Dedifferentiated amniotic fluid mesenchymal stem cell (primary cell): ENCODE measurements around the gene DDX50.

ENCODE experiments used
- DNase-seq: peaks from one replicate; pipeline ENCODE4 v3.0.0-alpha.2; 2016; ENCODE audit errors: extremely low spot score

The DDX50 gene

DNA sequence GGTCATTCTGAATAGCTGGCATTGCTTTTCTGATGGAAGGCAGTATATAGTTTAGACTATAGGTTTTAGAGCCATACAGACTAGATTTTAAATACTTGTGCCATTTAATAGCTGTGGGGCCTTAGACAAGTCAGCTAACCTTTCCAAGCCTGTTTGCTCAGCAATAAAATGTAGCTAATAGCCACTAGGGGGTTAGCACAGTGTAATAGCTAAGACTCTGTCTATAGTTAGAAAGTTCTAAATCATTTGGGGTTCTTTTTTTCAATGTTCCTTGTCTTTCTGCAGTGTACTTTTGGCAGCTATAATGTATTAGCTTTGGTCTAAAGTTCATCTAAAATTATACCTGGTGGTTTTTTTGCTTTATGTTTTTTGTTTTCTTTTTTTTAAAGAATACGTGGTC, 80.0 kb downstream of the DDX50 start:
- DNase-seq: no peak

DNA sequence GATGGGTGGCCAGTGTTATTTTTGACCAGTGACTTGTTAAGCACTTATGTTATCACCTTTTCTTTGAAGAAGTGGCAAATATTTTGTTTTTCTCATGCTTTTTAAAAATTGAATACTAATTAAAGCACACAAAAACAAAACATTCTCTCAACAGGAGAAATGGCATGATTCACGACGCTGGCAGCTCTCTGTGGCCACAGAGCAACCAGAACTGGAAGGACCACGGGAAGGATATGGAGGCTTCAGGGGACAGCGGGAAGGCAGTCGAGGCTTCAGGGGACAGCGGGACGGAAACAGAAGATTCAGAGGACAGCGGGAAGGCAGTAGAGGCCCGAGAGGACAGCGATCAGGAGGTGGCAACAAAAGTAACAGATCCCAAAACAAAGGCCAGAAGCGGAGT, 81.3 kb downstream of the DDX50 start:
- no peak for DNase-seq

DNA sequence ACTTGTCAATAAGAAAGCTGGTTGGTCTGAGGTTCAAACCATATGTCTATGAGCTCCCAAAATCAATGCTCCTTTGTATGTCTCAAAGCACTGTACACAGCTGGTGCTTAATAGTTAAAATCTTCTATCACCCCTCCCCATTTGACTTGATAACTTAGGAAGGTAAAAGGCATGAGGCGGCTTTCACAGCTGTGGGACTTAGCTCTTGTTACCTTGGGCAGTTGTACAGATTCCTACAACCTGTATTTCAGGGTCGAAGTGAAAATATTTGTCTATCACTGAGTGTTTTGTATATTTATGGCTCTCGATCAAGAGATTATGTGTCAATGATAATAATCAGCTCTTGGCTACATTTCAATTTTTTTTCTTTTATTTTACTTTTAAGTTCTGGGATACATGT, 86.5 kb downstream of the DDX50 start:
- DNase-seq: no peak

DNA sequence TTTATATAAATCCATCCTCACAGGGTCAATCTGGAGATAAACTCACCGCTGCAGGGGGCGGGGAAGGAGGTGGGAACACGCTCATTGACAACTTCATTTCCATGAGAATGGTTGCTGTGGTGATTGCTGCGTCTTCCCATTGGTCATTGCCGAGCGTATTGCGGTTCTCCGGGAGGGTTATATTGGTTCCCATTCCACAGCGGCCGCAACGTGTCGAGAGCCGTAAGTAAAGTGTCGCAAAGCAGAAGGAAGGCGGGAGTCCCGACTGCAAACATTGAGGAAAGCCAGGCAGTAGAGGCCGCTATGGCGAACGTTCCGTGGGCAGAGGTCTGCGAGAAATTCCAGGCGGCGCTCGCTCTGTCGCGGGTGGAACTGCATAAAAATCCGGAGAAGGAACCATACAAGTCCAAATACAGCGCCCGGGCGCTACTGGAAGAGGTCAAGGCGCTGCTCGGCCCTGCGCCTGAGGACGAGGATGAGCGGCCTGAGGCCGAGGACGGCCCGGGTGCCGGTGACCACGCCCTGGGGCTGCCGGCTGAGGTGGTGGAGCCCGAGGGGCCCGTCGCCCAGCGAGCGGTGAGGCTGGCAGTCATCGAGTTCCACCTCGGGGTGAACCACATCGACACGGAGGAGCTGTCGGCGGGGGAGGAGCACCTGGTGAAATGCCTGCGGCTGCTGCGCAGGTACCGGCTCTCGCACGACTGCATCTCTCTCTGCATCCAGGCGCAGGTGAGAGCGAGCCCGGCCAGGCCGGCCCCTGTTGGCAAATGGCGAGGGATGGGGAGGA, 87.6 kb downstream of the DDX50 start, which contains the start of gene KIFBP:
TSS of gene KIFBP (plus strand) at position 274 of the 787 bp plus-strand sequence. CDS start at position 304, 30 bp downstream.
- peak; percentile 98 for DNase-seq

DNA sequence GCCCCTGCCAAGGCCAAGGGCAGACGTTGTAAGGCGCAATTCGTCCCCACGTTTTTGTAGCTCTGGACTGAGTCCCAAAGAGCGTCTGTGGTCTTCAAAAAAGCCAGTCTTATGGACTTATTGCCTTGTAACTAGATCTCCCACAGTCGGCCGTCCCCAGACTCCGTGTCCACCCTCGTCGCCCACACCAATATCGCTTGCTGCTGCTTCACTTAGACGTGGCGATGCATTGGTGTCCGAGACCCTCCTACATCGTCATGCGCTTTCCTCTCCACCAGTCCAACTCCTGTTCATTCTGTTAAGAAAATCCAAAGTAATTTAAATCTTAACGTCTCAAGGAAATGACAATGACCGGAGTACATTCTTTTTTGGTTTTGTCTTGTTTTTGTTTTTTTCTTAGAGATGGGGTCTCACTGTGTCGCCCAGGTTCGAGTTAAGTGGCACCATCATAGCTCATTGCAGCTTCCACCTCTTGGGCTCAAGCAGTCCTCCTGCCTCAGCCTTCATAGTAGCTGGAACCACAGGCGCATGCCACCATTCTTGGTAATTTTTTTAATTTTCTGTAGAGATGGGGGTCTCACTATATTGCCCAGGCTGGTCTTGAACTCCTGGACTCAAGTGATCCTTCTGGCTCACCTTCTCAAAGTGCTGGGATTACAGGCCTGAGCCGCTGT, 88.3 kb downstream of the DDX50 start:
- no peak for DNase-seq

DNA sequence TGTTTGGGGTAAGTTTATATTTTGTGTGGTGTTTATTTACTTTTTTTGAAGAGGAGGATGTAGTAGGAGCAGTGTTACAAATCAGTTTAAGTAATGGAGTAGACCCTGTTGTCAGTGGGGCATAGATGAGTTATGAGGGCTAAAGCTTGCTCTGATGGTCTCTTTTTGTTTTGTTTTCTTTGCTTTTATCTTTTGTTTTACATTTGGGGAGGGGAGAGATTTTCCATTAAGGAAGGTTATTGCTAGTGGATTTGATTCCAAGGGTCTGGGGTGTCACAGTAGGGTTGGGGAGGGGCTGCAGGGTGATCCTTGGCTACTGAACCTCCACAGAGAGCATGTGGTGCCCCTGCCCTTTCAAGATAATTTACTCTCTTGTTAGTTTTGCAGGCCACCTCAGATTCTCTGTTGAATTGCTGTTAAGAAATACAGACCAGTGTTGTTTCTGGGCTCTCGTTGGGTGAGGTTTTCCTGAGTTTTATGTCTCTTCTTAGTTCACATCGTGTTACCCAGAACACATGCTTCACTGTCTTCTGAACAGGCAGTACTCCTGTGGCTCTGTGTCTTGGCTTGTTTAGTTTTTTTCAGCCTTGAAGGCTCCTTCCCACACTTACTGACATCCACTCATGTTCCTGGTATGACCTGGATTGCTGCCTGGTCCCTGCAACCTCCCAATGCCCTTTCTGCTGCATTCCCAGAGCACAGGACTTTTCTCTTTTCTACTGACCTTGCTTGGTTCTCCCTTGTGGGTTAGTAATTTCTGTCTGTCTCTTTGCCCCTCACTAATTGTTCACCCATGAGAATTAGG, 91.7 kb downstream of the DDX50 start:
- DNase-seq: peak; percentile 79
